WTC11 (cell line): ENCODE results near the gene POLR3F. TPM values are rescaled to one million over a fixed set of nuclear protein-coding genes. Genes with fewer than 3 reads are reported as not detected.

Experiments
- ATAC-seq: fragments of 200-7000 bp; cut with Tn5 transposase; 2 replicates; pipeline ENCODE4 v1.10.0; 2021; ENCODE audit warnings: mild to moderate bottlenecking, moderate library complexity
- CTCF ChIA-PET: fragments of 300-600 bp; sonication (Branson Sonifier 250); formaldehyde crosslinking; loops from one replicate; lab custom pipeline; 2021; ENCODE audit warnings: antibody characterized with exemption; lab: Charles Lee
- POLR2A ChIA-PET: fragments of 350-600 bp; sonication (Branson Sonifier 250); formaldehyde crosslinking; loops from one replicate; lab custom pipeline; 2021; ENCODE audit warnings: antibody characterized with exemption; lab: Charles Lee
- DNase-seq: peaks from one replicate; pipeline ENCODE4 v3.0.0; 2021; ENCODE audit warnings: low spot score
- H3K27ac Mint-ChIP-seq: 2 replicates; pipeline ENCODE4 v1.8.0; 2021; ENCODE audit warnings: mixed read lengths
- H3K27me3 Mint-ChIP-seq: 2 replicates; pipeline ENCODE4 v1.8.0; 2021; ENCODE audit warnings: low read depth, mild to moderate bottlenecking, moderate library complexity, mixed read lengths
- H3K36me3 Mint-ChIP-seq: 2 replicates; pipeline ENCODE4 v1.8.0; 2021; ENCODE audit warnings: mixed read lengths
- H3K4me1 Mint-ChIP-seq: 2 replicates; pipeline ENCODE4 v1.8.0; 2022; ENCODE audit warnings: mixed read lengths
- H3K4me3 Mint-ChIP-seq: 2 replicates; pipeline ENCODE4 v1.8.0; 2021; ENCODE audit warnings: mild to moderate bottlenecking, moderate library complexity, mixed read lengths
- H3K9me3 Mint-ChIP-seq: 2 replicates; pipeline ENCODE4 v1.8.0; 2021; ENCODE audit warnings: mixed read lengths
- AR ChIP-seq: fragments of 250-450 bp; sonication (Bioruptor Pico); IDR thresholded peaks from 2 replicates; pipeline ENCODE4 v1.9.0; 2021; ENCODE audit warnings: mild to moderate bottlenecking
- ATF1 ChIP-seq: sonication (generic); formaldehyde crosslinking; IDR thresholded peaks from 2 replicates; pipeline ENCODE4 v1.8.1; 2023; ENCODE audit warnings: mild to moderate bottlenecking, moderate library complexity, missing genetic modification reagents
- ATF3 ChIP-seq: sonication (generic); formaldehyde crosslinking; conservative IDR thresholded peaks from 2 replicates; pipeline ENCODE4 v1.8.1; 2022; ENCODE audit warnings: mild to moderate bottlenecking, missing genetic modification reagents
- CREB1 ChIP-seq: sonication (generic); formaldehyde crosslinking; IDR thresholded peaks from 2 replicates; pipeline ENCODE4 v1.8.0; 2023; ENCODE audit warnings: mild to moderate bottlenecking, missing genetic modification reagents
- E2F1 ChIP-seq: sonication (generic); formaldehyde crosslinking; IDR thresholded peaks from 2 replicates; pipeline ENCODE4 v1.8.0; 2022; ENCODE audit warnings: mild to moderate bottlenecking, missing genetic modification reagents
- EMX1 ChIP-seq: fragments of 250-450 bp; sonication (Bioruptor Pico); IDR thresholded peaks from 2 replicates; pipeline ENCODE4 v1.8.0; 2021; ENCODE audit warnings: mild to moderate bottlenecking
- ESRRA ChIP-seq: sonication (generic); formaldehyde crosslinking; IDR thresholded peaks from 2 replicates; pipeline ENCODE4 v1.8.1; 2022; ENCODE audit warnings: mild to moderate bottlenecking, missing genetic modification reagents, borderline replicate concordance
- GABPB1 ChIP-seq: sonication (generic); formaldehyde crosslinking; IDR thresholded peaks from 2 replicates; pipeline ENCODE4 v1.8.1; 2023; ENCODE audit warnings: mild to moderate bottlenecking, missing genetic modification reagents
- HMGA2 ChIP-seq: fragments of 250-450 bp; sonication (Bioruptor Pico); IDR thresholded peaks from 2 replicates; pipeline ENCODE4 v1.4.0; 2021; ENCODE audit warnings: mild to moderate bottlenecking, moderate library complexity
- NR2C2 ChIP-seq: sonication (generic); formaldehyde crosslinking; IDR thresholded peaks from 2 replicates; pipeline ENCODE4 v1.8.0; 2022; ENCODE audit warnings: mild to moderate bottlenecking, missing genetic modification reagents
- PRDM15 ChIP-seq: sonication (generic); formaldehyde crosslinking; IDR thresholded peaks from 2 replicates; pipeline ENCODE4 v1.8.0; 2022; ENCODE audit warnings: missing genetic modification reagents
- PRRX2 ChIP-seq: fragments of 250-450 bp; sonication (Bioruptor Pico); IDR thresholded peaks from 2 replicates; pipeline ENCODE4 v1.8.0; 2021; ENCODE audit warnings: mild to moderate bottlenecking
- RORB ChIP-seq: fragments of 250-450 bp; sonication (Bioruptor Pico); IDR thresholded peaks from 2 replicates; pipeline ENCODE4 v1.9.0; 2021; ENCODE audit warnings: mild to moderate bottlenecking
- SMAD3 ChIP-seq: sonication (generic); formaldehyde crosslinking; IDR thresholded peaks from 2 replicates; pipeline ENCODE4 v1.8.0; 2022; ENCODE audit warnings: missing genetic modification reagents, mild to moderate bottlenecking, borderline replicate concordance
- SOX15 ChIP-seq: fragments of 250-450 bp; sonication (Bioruptor Pico); IDR thresholded peaks from 2 replicates; pipeline ENCODE4 v1.9.0; 2021; ENCODE audit warnings: mild to moderate bottlenecking
- TEAD4 ChIP-seq: sonication (generic); formaldehyde crosslinking; IDR thresholded peaks from 2 replicates; pipeline ENCODE4 v1.8.0; 2022; ENCODE audit warnings: mild to moderate bottlenecking, missing genetic modification reagents
- ZNF281 ChIP-seq: sonication (generic); formaldehyde crosslinking; IDR thresholded peaks from 2 replicates; pipeline ENCODE4 v1.8.0; 2023; ENCODE audit warnings: mild to moderate bottlenecking, missing genetic modification reagents
- ZNF416 ChIP-seq: fragments of 250-450 bp; sonication (Bioruptor Pico); IDR thresholded peaks from 2 replicates; pipeline ENCODE4 v1.9.0; 2021; ENCODE audit warnings: mild to moderate bottlenecking, inconsistent platforms
- ZNF423 ChIP-seq: fragments of 250-450 bp; sonication (Bioruptor Pico); IDR thresholded peaks from 2 replicates; pipeline ENCODE4 v2.1.2; 2022; ENCODE audit warnings: mild to moderate bottlenecking, moderate library complexity
- ZNF425 ChIP-seq: fragments of 250-450 bp; sonication (Bioruptor Pico); conservative IDR thresholded peaks from 2 replicates; pipeline ENCODE4 v1.9.0; 2021; ENCODE audit warnings: mild to moderate bottlenecking
- total RNA-seq: library from RNA; stranded (reverse); gene quantifications from 3 replicates; pipeline ENCODE4 v1.2.3, GENCODE V29; 2021

Gene POLR3F
- total RNA-seq, 1 experiment from 2014 or later, result 12.7 TPM

- CTCF ChIA-PET, result interaction anchor here (1.0 kb wide), 2 partner anchors 9 to 15 kb away, joined by 3 to 5 read pairs; no protein-coding TSS in a partner anchor
- ATAC-seq (0 out of 2 replicates have a peak, but pooled peaks have one; percentile 20), DNase-seq (no peak)
- POLR2A ChIA-PET, result no interaction called here
- TF ChIP-seq TEAD4, result no peak
- TF ChIP-seq ZNF281 (CRISPR knock-in tag), result no peak
- no peak for TF ChIP-seq ZNF425
- no peak for TF ChIP-seq HMGA2 (CRISPR knock-in tag)
- peak; percentile 52; the same call in 1 of the 2 replicates for TF ChIP-seq ZNF423 (CRISPR knock-in tag)
- Mint-ChIP-seq H3K36me3 (no peaks in the 10 kb centered on the region), H3K27ac (no peak overlapping the region), H3K9me3 (no peaks in the 10 kb centered on the region), H3K27me3 (no peaks in the 10 kb centered on the region), H3K4me1 (peaks cover 16% of the 10 kb centered on the region), H3K4me3 (no peak overlapping the region)
These were observed 45.6 kb upstream of the POLR3F start for GRCh38 chr20:18421608-18422007.

GRCh38 chr20:18427214-18427613, 40.0 kb upstream of the POLR3F start:
- ATAC-seq, result no peak
- H3K9me3 Mint-ChIP-seq, result no peaks in the 10 kb centered on the region
- no peaks in the 10 kb centered on the region for H3K36me3 Mint-ChIP-seq
- no peaks in the 10 kb centered on the region for H3K27me3 Mint-ChIP-seq
- ChIA-PET POLR2A (no interaction called here), CTCF (no interaction called here)
- no peak overlapping the region for H3K4me3 Mint-ChIP-seq
- no peak overlapping the region for H3K27ac Mint-ChIP-seq
- DNase-seq, result no peak
- TF ChIP-seq GABPB1 (CRISPR knock-in tag), result no peak
- H3K4me1 Mint-ChIP-seq, result peaks cover under 1% of the 10 kb centered on the region

GRCh38 chr20:18428490-18429173, 38.6 kb upstream of the POLR3F start:
- no peaks in the 10 kb centered on the region for H3K4me1 Mint-ChIP-seq
- no peak overlapping the region for H3K27ac Mint-ChIP-seq
- ChIA-PET CTCF (no interaction called here), POLR2A (no interaction called here)
- no peak for DNase-seq
- no peaks in the 10 kb centered on the region for H3K9me3 Mint-ChIP-seq
- no peaks in the 10 kb centered on the region for H3K27me3 Mint-ChIP-seq
- no peaks in the 10 kb centered on the region for H3K36me3 Mint-ChIP-seq
- H3K4me3 Mint-ChIP-seq, result no peak overlapping the region
- ATAC-seq, result no peak
- no peak for TF ChIP-seq HMGA2 (CRISPR knock-in tag)
- no peak for TF ChIP-seq ESRRA
- no peak for TF ChIP-seq CREB1 (CRISPR knock-in tag)
- TF ChIP-seq PRRX2 (CRISPR knock-in tag), result no peak
- no peak for TF ChIP-seq SMAD3 (CRISPR knock-in tag)
- no peak for TF ChIP-seq AR (CRISPR knock-in tag)
- no peak for TF ChIP-seq ATF3 (CRISPR knock-in tag)
- TF ChIP-seq SOX15 (CRISPR knock-in tag), result no peak
- TF ChIP-seq EMX1 (CRISPR knock-in tag), result no peak
- no peak for TF ChIP-seq PRDM15 (CRISPR knock-in tag)
- TF ChIP-seq ZNF416, result no peak
- TF ChIP-seq RORB (CRISPR knock-in tag), result no peak
- no peak for TF ChIP-seq E2F1 (CRISPR knock-in tag)
- no peak for TF ChIP-seq NR2C2
- no peak for TF ChIP-seq ATF1 (CRISPR knock-in tag)
